Stimulated activated CD8-positive, alpha-beta memory T cell treated with anti-CD3 and anti-CD28 coated beads, Interleukin-12 subunit alpha, Interleukin-12 subunit beta, amount 100 ng/mL, for 4 hours (primary cell): ENCODE data around the gene QRICH1.
A peak's percentile ranks its signal among the peaks of the same experiment; 100 is the strongest.
"Not testable (repeated sequence)": the region's sequence is repeated elsewhere in the genome, so short reads cannot be mapped to it uniquely, and the experiment has no call there.

ENCODE experiments used
- DNase-seq: peaks from one replicate; pipeline ENCODE4 v3.0.0-alpha.2; 2020; ENCODE audit warnings: low read depth

The QRICH1 gene

DNA sequence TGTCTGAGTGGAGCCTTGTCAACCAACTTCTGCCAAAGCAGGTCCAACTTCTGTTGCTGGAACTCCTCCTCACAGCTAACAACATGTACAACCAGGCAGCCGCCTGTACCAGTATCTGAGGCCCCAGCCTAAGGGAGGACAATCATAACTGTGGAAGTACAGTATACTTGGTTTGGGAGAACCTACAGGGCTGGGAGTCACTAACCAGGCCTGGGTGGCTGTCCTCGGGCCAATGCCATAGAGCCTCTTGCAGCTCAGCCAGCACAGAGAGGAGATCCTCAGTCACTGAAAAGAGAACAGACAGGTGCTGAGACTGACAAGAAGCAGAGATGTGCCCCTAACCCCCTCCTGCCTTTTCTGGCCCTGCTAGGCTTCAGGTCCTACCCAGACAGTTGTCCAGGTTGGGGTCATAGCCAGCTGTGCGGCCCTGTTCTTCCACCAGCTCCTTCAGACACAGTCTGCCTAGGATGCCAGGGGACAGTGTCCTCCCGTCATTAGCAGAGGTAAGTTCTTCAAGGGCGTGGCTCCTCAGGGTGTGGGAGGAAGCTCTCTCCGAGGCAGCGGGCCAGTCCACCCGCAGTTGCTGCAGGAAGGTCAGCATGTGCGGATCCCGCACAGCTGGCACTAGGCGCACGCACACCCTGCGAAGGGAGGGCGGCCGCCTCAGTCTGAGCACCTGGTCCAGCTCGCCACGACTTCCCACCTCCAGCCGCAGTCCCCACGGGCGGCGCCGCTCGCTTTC lies 76.5 kb downstream of the QRICH1 start:
- DNase-seq, result no peak

DNA sequence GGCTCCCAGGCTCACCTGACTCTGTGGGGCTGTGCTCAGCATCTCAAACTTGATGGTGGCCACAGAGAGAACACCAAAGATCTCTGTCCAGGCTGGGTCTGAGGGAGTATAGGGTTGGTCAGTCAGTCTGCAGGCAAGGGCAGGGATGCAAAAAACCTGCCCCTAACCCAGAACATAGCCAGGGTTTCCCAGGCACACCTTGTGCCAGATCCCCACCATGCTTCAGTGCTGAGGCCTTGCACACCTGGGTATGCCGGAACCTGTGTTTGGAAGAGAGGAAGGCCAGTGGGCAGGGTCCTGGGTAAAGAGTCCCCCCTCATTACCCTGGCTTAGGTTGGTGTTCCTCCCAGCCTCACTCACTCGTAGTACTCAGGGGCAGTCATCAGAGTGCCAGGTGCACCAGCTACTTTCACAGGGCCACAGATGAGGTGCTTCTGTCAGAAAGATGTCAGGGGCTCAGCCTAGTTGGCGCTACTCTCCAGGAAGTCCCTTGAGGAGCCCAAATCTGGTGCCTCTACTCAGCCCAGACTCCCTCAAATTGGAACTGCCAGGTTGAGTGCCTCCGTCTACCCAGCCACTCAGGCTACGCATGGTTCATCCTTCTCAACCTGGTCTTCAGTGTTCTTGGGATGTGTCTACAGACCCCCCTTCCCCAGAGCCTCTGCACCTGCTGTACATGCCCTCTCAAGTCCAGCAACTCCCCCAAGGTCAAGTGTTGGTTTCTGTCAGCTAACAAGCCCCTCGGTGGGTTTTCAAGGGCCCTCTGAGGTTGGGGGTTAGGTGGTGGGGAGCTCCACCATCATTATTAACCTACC lies 77.2 kb downstream of the QRICH1 start:
- no peak for DNase-seq

DNA sequence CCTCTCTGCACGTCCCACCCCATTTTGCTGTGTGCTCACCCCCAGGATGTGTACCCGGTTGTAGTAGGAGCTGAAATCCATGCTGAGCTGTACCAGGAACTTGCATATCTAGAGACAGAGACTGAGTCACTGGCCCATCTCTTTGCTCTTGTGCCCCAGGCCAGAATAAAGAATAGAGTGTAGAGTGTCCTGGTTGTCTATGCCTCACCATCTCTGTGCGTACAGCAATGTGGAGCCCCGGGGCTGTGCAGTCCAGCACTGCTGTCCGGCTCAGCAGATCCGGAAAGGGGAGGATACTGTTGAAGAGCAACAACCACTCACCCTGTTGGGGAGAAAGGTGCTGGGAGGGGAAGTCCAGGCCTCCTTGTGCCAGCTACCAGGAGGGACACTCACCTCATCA lies 78.1 kb downstream of the QRICH1 start:
- DNase-seq, result no peak

DNA sequence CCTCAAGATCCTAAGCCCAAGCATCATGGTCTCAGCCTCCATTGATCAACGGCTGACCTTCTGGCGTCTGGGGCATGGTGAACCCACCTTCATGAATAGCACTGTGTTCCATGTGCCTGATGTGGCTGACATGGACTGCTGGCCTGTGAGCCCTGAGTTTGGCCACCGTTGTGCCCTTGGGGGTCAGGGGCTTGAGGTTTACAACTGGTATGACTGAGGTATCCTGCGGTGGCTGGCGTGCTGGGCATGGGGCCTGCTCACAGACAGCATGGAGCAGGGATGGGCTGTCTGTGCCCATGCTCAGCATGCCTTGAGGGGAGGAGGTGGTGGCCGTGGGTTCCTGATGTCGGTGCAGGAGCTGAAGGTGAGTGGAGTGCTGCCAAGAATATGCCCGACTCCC lies 78.8 kb downstream of the QRICH1 start:
- DNase-seq, result no peak

DNA sequence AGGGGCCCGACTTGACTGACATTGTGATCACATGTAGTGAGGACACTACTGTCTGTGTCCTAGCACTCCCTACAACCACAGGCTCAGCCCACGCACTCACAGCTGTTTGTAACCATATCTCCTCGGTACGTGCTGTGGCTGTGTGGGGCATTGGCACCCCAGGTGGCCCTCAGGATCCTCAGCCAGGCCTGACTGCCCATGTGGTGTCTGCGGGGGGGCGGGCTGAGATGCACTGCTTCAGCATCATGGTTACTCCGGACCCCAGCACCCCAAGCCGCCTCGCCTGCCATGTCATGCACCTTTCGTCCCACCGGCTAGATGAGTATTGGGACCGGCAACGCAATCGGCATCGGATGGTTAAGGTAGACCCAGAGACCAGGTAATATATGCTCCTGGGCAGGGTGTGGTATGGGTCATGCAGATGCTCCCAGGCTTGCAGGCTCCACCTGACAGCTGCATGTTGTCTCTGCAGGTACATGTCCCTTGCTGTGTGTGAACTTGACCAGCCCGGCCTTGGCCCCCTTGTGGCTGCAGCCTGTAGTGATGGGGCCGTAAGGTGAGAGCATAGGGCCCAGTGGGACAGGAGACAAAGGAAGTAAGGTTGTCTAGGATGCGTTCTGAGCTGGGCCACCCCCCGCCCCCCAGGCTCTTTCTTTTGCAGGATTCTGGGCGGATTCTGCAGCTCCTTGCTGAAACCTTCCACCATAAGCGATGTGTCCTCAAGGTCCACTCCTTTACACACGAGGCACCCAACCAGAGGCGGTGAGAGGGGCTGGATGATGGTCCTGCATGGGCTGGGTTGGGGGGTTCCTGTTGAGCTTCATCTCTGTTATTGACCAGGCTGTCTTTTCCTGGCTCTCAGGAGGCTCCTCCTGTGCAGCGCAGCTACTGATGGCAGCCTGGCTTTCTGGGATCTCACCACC lies 79.9 kb downstream of the QRICH1 start:
- peak; percentile 34 for DNase-seq

DNA sequence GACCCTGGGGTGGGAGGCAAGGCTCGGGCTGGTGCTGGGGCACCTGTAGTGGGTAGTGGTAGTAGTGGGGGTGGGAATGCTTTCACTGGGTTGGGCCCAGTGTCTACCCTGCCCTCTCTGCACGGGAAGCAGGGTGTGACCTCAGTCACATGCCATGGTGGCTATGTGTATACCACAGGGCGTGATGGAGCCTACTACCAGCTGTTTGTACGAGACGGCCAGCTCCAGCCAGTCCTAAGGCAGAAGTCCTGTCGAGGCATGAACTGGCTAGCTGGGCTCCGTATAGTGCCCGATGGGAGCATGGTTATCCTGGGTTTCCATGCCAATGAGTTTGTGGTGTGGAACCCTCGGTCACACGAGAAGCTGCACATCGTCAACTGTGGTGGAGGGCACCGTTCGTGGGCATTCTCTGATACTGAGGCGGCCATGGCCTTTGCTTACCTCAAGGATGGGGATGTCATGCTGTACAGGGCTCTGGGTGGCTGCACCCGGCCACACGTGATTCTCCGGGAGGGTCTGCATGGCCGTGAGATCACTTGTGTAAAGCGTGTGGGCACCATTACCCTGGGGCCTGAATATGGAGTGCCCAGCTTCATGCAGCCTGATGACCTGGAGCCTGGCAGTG lies 80.6 kb downstream of the QRICH1 start:
- DNase-seq, result no peak

DNA sequence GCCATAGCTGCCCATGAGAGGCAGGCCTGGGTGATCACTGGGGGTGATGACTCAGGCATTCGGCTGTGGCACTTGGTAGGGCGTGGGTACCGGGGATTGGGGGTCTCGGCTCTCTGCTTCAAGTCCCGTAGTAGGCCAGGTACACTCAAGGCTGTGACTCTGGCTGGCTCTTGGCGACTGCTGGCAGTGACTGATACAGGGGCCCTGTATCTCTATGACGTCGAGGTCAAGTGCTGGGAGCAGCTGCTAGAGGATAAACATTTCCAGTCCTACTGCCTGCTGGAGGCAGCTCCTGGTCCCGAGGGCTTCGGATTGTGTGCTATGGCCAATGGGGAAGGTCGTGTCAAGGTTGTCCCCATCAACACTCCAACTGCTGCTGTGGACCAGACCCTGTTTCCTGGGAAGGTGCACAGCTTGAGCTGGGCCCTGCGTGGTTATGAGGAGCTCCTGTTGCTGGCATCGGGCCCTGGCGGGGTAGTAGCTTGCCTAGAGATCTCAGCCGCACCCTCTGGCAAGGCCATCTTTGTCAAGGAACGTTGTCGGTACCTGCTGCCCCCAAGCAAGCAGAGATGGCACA lies 81.3 kb downstream of the QRICH1 start:
- DNase-seq, result no peak

DNA sequence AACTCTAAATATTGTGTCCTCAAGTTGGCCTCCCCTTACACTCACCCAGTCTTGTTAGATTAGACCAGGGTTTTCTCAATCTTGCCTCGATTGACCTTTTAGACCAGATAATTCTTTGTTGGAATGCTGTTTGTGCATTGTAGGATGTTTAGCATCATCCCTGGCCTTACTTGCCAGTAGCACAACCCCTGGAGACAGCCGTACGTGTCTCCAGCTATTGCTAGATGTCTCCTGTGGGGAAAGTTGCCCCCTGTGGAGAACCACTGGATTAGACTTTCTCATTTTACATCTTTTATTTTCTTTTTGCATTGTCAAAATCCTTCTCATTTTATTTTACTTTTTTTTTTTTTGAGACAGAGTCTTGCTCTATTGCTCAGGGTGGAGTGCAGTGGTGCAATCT lies 84.5 kb downstream of the QRICH1 start:
- no peak for DNase-seq

DNA sequence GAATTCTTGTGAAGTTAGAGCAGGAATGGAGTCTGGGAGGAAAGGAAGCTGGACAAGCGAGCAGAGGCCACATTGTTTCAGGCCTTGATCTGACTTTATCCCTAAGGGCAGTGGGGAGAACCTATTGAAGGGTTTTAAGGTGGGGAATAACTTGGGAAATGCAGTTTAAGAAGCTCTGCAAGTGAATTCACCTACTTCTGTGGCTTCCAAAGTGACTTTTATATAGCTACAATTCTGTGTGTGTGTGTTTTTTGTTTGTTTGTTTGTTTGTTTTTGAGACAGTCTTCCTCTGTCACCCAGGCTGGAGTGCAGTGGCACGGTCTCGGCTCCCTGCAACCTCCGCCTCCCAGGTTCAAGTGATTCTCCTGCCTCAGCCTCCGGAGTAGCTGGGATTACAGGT lies 85.2 kb downstream of the QRICH1 start:
- not testable (repeated sequence) for DNase-seq

DNA sequence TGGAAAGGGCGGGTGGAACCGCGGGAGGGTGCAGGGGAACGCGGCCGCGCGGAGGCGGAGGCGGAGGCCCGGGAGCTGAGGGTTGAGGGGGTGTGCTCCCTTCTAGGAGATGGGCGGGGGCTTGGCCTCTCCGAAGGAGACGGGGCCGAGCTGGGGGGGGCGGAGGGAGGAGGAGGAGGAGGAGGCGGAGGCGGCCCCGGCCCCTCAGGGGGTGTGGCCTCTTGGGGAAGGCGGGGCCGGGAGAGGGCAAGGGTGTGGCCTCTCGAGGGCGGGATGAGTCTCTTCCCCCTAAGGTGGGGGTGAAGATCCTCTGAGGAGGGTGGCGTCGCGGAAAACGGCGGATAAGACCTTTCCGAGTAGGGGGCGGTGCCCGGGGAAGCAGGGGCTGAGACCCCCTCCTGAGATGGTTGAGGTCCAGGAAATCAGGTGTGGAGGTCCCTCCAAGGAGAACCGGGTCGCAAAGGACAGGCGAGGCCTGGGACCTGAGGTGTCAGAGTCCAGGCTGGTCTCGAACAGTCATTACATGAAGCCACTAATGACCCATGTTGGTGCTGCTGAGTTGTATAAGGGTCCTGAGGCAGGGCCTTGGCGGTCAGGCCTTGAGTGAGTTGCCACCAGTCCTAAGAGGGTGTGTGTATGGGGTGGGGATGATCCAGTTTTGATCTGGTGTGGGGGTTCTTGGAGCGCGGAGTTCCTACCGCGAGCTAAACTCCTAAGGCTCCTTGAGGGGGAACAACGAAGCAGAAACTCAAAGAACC lies 85.9 kb downstream of the QRICH1 start:
- DNase-seq, result peak; percentile 80

DNA sequence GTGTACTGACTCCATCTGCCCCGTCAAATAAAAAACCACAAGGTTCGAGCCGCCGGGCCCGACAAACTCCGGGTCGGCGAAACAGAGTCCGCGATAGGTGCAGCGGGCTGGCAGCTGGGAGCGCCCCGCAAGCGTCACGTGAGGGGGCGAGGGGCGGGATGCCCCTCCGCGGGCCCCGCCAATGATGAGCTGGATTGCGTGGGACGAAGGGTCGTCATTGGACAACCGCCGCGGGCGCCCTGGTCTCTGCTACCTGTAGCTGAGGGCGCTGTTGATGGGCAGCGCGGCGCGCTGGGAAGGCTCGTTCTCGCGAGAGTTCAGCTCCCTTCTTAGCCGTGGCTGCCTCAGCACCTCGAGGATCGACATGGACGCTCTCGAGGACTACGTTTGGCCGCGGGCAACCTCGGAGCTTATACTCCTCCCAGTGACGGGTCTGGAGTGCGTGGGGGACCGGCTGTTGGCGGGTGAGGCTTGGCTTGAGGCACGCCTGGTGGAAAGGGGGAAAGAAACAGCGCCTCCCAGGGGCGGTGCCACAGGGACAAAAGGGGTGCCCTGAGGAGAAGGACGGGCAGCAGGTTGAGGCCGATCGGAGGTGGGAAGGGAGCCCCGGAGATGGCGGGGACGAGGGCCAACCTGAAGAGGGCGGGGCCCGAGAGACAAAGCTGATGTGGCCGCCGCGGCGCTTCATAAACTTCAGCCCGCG lies 86.7 kb downstream of the QRICH1 start, which contains the start of gene WDR6:
WDR6 (plus strand) TSS at position 324 of the 703 bp plus-strand sequence; CDS start at position 365, 41 bp downstream.
- DNase-seq, result peak; percentile 92

DNA sequence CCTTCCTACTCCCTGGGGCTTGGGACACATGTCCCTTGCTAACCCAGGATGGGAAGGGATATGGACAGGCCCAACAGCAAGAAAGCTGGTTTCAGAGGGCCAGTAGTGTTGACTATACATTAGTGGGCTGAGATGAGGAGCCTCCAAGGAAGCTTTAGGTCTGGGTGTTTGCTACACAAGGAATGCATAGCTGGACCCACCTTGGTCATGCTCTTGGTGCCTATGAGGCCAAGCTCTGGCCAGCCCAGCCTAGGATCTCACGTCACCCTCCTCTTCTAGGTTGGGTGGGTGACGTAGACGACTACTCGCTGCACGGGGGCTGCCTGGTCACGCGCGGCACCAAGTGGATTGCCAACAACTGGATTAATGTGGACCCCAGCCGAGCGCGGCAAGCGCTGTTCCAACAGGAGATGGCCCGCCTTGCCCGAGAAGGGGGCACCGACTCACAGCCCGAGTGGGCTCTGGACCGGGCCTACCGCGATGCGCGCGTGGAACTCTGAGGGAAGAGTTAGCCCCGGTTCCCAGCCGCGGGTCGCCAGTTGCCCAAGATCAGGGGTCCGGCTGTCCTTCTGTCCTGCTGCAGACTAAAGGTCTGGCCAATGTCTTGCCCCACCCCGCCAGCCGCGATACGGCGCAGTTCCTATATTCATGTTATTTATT lies 87.3 kb downstream of the QRICH1 start:
- DNase-seq, result no peak

DNA sequence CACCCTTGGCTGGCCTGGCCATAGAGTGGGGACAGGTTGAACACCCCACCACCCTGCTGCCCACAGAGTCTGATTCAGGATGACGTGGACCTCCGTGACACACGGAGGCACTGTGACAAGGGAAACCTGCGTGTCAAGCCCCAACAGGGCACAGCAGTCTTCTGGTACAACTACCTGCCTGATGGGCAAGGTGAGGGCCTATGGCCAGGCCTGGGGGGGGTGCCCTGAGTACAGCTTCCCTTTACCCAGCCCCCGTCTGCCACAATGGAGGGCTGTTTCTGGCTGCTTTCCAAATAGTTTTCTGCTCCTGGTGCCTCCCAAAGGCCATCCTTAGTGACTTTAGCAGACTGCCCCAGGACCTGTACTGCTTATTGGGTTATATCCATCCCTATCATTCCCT lies 87.9 kb downstream of the QRICH1 start:
- DNase-seq, result no peak

DNA sequence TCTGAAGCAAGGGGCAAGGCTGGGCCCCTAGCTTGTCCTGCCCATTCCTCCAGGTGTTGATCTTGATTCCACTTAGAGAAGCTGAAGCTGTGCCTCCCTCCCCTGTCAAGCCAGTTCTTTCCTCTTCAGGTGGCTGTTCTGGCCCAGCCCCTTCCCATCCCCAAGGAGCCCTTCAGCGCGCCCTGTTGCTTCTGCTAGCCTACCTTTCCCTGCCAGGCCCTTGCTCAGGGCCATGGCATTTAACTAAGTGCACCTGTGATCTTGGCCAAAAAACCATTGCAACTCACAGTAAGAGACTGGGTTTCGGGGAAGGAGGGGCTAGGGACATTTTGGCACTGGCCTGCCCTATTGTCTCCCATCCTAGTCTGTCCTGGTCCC lies 88.6 kb downstream of the QRICH1 start:
- DNase-seq, result no peak

DNA sequence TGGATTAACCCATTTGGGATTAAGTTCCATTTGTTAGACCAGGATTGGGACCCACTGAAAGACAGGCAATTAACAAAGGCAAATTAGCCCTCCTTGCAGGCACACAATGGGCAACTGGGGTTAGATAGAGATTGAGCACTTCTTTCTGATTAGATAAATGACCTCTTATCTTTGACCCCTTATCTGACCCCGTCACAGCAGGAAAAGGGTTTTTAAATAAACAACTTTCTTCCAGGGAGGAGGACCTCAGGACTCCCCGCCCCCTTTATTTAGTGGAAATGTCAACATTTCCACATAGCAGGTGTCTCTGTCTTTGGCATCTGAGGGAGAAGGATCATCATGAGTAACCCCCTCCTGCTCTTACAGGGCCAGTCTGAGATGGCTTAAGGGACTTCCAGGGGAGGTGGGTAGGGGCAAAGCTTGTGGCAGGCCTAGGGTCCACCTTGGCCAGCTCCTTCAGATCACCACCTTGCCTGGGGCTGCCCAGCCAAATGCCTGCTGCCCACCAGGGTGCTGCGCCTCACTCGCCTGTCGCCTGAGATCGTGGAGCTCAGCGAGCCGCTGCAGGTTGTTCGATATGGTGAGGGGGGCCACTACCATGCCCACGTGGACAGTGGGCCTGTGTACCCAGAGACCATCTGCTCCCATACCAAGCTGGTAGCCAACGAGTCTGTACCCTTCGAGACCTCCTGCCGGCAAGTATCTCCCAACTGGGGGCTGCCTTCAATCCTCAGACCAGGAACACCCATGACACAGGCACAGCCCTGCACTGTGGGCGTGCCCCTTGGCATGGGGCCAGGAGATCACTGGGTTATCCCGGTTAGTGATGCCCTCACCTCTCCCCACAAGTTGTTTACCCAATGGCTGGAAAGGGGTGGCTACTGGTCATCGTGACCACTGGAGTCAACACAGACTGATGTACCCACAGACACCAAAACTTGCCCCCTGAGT lies 89.2 kb downstream of the QRICH1 start:
- DNase-seq, result no peak

DNA sequence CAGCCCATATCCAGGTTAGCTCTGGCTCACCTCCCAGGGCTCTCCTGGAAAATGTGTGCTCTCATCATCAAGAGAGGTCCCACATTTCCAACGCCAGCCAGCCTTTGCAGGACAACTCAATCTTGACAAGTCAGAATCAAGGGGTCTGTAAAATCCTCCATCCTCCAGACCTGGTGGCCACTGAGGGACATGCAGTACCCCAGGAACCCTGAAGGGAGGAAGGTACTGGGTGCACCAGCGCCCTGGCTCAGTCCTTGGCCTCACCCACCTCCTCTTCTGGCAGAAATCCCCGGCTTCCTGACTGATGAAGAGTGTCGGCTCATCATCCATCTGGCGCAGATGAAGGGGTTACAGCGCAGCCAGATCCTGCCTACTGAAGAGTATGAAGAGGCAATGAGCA lies 92.7 kb downstream of the QRICH1 start:
- no peak for DNase-seq

DNA sequence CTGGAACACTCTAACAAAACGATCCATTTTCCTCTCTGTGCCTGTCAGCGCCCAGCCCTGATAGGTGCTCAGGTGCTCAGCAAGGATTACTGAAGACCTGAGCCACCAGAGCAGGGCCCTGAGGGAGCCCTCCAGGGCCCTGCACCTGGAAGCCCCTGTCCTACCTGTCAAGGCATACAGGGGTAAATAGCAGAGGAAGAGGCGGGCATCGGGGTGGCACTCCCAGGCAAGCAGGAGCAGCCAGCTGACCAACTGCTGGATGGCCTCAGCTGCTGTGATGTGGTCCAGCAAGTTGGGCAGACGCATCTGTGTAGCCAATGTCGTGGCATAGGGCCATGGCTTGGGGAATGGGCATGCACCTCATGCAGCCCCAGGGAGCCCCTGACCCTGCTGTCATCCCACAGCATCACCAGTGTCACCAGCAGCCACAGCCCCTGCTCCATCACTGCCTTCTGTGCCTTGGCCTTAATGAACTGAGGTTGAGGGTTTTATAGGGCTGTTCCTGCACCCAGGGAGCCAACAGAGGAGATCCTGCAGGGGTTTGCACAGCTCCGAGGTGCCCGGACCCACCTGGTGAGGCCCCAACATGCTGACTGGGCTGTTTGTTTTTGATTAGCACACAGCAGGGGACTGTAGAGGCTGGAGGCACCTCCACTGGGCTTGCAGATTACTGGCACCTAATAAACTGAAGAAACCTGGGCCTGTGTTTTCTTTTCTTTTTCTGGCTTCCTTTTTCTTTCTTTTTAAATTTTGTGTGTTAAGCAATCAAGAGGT lies 94.6 kb downstream of the QRICH1 start:
- no peak for DNase-seq
